Measurements from ENCODE around the gene ARHGEF7.

Gene ARHGEF7

DNA sequence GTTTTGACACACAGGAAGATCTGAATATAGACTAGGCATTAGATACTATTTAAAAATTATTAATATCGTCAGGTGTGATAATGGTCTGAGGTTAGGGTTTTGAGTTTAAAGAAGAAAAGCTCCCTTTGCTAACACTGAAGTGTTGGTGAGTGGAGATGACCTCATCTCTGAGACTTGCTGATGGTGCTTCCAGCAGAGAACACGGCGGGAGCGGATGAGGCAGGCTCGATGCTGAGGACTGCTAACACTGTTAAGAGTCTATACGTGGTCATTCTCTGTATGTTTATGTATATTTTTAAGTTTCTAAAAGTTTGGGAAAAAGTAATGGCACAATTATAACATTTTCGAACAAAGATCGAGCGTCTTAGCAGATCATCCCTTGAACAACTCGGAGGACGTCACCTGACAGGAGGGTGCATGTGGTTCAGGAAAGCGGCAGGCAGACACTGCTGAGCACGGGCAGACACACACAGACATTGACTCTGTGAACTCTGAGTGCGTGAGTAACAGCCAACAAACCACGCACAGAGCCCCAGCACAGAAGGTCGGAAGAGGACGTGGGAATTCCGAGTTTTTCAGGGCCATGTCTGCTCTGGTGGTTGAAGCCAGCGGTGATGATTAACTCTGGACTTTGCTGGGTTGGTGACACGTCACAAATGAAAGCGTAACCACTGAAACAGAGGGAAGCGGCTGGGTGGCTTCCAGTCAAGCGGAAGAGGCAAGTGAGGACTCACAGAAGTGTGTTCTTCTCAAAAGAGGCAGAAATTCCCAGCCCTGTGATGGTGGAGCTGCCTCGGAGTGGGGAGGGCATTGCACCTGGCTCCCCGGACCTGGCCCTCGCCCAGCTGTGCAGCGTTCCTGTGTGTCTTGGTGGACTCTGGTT is 113.4 kb downstream of the ARHGEF7 start:
- DNase-seq, result no peak

DNA sequence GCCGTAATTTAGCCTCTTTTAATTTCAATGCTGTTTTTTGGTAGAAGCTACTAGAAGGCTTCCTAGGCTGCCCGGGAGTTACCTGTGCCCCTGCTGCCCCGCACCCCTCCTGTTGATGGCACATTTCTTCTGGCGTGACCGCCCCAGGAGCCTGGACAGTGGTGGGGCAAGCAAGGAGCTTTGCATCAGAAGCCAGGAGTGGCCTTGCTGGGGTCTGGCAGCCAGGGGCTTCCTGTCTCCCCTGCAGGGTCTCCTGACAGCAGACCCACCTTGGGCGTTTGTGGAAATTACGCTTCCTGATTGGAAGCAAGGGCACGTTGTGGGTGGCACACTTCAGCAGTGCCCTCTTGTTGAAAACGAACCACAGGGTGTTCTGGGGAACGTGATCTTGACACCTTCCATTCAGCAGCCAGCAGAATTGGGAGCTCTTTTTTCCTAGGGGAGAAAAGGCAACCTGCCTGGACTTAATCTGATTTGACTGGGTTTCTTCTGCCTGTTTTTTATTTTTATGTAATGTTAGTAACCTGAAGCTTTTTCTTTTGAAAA is 115.3 kb downstream of the ARHGEF7 start:
- DNase-seq, result no peak

DNA sequence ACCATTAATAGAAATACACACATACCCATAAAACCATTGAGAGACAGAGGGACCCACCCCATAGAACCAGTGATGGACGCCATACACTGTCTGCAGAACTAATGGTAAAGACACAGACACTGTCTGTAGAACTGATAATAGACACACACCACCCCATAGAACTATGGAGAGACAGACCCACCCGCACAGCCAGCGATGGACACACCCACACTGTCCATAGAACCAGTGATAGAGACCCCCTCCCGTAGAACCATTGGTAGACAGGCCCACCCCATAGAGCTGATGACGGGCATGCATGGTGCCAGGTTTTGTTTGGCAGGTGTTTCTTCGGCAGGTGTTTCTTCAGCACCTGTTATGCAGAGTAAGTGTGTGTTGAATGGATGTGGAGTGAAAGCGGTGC is 117.1 kb downstream of the ARHGEF7 start:
- no peak for DNase-seq

DNA sequence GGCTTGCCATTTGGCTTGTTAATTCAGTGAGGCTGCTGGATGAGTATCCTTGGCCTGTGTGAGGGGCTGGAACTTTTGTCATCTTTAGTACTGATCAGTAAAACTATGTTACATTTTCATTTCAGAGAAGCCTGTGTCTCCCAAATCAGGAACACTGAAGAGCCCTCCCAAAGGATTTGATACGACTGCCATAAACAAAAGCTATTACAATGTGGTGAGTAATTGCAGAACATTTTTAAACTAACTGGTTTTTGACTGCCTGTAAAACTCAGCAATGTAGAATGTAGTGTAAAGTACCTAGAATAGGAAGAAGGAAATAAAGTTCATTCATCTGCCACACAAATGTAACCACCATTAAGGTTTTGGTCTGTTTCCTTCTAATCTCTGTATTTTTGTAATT is 118.0 kb downstream of the ARHGEF7 start:
- no peak for DNase-seq

DNA sequence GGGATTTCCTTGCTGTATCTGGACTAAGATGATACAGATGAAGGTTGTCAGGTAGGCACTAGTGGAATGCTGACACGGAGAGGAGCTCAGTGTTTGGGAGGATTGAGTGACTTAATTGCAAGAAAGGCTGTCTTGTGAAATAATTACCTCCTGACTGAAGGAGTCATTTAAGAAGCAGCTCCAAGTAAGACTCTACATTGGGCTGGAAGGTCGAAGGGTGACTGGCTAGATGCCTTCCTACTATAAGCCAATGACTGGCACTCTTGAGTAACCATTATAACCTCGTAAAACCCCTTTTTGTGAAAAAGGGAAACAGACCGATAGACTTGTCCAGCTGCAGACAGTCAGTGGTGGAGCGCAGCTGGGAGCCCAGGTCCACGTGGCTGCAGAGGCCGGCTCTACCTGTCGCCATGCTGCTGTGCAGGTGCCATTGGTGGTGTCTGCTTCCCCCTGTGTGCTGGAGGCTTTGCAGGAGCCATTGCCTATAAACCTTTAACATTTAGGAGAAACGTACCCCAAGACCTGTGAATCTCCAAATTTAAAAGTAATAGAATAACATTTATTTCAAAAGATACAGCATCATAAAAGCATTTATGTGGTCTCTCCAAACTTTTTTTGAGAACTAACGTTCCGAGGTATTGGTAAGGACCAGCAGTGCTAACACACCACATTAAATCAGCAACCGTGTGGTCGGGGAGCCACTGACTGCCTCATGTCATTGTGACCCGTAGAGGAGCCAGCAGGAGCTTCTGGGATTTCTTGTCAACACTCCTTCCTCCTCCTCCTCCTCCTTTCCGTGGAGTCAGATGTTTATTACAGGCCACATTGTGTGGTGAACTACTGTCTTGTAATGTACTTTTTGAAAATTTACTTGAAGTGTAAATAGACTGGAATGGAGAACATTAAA is 124.9 kb downstream of the ARHGEF7 start:
- DNase-seq, result no peak

DNA sequence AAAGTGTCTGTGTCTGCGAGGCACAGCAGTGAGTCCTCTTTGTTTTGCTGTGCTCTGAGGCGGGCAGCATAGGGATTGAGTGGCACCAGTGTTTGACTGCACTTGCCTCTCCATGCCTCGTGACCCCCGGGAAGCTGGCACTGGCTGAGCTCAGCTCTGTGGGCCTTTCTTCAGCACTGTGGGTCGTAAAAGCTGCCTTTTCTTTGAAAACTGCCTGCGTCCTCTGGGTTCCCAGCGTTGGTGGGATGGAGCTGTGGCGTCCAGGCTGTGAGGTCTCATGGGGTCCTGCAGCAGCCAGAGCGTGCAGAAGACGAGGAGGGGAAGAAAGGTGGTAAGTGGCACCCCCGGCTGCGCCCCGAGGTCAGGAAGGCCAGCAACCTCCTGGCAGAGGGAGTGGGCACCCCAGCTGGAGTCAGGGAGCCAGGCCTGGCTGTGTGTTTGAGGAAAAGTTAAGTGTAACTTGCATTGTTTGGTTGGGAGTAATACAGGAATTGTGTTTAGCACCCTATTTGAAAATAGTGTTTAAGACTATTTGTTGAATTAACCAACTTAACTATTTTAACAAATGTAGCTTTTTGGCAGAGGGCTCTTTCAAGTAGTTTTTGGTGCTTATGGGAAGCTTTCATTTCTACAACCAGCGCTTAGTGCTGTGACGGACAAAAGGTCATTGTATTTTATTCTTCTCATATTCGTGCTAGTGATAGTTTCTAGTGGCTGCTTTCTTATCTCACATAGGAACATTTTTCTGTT is 126.1 kb downstream of the ARHGEF7 start:
- no peak for DNase-seq

DNA sequence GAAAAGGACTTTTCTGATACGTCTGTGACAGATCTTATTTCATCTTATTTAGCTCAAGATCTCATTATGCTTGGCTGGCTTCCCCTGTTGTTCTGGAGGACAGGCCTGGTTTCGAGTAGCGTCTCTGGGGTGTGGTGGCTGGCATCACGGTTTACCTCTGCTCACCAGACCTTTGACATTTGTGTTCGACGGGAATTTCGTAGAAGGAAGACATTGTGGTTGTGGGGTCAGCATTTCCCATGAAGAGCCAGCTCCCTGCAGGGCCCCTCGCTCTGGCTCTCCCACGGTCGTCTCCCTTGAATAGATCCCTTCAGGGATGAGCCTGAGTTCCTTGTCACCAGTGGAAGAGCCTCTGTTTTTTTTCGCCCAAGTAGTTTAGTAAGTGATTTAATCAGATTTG is 126.8 kb downstream of the ARHGEF7 start:
- no peak for DNase-seq

DNA sequence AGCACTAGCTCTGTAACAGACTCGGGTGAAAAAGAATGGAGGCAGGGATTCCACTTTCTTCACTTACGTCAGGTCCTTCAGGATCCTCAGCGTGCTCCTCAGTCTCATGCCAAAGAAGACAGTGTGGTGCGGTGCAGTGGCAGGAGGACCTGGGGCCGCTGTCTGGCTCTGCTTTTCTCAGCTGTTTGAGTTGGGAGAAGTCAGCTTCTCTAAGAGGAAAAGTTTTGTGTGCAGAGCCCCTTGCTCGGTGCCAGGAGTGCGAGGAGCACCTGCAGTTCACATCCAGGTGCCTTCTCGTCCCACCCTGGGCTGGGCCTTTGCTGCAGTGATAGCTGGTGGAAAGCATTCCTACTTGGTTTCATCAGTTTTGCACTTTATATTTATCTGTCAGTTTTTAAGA is 127.5 kb downstream of the ARHGEF7 start:
- DNase-seq, result no peak

DNA sequence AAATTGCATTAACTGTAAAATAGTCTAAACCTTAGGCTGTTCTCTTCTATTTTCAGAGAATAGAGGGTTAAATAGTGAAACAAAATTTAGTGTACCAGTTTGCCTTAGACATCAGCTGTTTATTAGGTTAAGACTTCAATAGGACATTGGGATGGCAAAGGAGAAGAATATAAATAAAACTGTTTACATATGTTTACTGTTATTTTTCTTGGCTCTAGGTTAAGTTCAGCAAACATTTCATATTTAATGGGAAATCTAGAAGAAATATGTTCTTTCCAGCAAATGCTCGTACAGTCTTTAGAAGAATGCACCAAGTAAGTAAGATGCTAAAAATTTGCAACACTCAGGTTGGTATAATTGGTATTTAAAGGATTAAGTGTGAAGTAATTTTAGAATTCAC is 128.9 kb downstream of the ARHGEF7 start:
- DNase-seq, result no peak

DNA sequence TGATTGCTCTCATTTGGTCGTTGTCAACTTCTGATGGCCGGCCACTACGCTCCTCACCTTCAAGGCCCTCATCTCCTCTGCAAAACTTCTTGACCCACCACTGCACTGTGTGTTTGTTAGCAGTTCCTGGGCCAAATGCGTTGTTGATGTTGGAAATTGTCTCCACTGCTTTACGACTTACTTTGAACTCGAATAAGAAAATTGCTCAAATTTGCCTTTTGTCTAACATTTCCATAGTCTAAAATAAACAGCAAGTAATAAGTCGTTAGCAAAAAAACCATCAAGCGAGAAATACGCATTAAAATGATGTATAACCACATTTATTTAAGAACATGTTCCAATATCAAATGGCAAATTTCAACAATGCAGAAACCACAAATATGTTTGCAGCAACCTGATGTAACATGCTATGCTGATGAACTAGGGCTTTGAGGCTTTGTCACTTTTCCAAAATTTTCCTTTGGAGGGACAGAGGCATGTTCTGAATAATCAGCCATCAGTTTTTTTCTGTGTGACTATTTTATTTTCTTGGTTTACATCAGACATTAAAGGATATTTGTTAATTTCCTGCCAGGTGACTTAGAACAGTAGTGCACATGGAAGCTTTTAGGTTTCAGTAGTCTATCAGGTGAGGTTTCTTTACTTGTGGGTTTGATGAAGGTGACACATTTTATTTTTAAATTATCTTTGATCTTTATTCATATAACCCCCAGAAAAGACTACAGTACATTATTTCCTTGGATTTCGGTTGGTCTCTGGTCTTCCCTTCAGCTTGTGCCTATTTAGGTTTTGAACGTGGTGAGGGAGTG is 130.7 kb downstream of the ARHGEF7 start:
- no peak for DNase-seq

DNA sequence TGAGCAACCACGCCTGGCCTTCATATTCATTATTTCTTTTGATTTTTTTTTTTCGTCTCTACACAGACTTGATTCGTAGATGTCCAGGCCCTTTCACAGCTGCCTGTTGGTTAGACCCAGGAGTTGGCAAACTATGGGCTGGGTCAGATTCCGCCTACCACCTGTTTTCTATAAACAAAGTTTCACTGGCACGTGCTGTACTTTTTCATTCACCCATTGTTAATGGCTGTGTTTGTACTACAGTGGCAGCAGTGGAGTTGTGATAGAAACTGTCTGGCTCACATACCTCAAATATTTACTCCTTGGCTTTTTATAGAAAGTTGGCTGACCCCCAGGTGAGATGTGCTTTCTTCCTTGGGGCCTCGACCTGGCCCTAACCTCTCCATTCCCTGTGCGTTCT is 132.4 kb downstream of the ARHGEF7 start:
- DNase-seq, result no peak

DNA sequence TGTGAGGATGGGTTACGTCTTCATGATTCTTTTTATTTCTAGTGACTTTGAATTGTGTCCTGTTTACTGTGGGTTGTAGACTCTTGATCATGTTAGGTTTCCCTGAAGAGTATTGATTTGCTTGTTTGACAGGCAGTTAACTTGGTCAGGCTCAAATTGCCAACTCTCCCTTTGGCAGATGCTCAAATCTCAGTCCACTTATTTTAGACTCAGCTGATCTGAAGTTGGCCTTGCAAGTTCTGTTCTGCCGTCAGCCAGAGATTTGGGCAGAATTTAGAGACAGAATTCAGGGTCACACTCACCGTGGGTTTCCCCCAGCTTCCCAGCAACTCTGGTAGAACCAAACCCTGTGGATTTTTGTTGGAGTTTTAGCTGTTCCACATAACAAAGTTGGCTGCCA is 133.7 kb downstream of the ARHGEF7 start:
- DNase-seq, result no peak

DNA sequence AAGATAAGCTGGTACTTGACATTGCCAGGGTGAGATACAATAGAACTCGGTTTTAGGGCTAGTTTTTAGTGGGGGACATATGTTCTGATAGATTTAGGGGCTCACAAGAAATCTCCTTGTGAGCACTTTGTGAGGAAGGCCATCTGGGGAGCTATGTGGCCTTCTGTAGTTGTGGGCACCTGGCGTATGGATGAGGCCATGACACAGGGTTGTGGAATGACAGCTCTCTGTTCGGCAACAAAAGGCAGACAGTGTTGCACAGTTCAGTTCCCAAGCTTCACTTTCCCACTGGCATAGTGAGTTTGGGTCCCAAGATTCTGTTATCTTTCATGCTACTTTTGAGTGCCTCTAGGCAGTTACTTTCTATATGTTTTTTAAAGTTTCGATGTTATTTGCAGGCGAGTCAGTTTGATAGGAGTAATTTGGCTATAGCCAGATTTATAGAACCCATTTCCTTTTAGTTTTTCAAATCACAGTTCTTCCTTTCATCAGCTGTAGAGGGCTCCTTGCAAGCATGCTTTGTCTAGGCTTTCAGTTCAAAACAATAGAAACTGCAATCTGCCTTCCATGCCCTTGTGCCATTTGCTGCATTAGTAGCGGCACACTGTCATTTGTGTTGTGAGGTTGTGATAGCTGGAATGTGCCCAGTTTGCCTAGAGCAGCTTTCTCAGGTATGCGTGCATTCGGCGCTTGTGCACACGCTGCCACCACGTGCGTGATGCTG is 134.7 kb downstream of the ARHGEF7 start:
- no peak for DNase-seq

DNA sequence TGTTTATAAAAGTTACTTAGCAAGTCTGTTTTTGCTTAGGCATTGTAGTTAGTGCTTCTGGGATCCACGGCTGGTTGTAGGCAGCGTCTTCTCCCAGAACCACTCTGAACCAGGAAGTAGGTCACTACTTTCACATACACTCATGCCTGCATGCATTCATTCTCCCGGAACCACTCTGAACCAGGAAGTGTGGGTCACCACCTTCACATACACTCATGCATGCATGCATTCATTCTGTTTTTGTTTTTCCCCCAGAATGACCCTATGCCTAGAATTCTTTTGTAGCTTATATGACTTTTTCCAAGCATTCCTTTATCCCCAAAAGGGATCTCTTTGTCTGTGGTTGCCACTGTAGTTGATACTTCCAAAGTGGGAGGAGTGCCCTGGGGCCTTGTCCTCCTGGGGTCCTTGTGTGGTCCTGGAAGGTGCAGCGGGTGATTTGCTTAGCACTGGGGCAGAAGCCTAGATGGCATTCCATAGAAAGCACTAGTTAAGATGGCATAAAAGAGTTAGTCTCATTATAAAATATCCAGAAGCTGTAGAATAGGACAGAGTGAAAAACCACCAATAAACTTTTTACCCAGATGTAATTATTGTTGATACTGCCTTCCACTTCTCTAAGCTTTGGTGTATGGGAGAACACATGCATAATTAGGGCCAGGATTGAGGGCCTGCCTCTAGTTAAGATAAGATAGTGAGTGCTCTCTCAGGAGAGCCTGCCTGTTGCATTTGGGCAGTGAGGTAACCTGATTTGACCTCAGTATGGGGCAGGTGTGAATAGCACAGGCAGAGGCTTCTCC is 136.7 kb downstream of the ARHGEF7 start:
- no peak for DNase-seq

DNA sequence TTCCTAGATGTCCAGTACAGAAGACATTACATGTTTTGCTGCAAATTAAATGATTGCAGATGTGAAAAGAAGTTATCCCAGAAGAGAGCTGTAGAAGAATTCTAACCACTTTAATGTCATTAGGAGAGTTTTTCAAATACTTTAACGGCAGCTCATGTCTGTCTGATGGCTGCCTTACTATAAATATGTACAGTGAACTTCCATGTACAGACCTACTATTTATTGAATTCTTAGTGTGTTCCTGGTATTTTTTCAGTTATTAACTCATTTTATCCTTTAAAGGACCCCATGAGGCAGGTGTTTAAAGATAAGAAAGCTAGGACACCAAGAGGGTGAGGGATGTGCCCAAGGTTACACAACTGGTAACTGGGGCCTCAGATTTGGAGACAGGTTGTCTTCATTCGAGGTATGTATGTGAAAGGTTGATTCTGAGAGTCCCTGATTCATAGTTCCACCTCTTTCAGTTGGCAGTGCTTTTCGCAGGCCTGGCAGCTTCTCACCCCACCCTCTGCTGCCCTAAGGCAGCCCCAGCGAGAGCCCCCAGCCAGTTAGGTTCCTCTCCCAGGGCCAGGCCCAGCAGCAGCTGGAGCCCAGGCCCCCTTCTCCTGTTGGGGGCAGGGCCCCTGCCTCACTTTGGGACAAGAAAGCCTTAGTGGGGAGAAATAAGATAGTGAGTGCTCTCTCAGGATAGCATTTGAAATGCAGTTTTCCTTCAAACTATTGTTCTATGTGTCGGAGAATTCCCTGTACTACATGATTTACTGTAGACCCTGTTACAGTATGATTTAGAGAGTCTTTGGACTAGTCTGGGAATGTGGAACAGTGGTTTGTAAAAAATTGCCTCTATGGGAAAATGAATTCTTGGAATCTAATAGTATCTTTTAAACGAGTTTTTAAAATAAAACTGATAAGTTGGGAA is 137.6 kb downstream of the ARHGEF7 start:
- no peak for DNase-seq

DNA sequence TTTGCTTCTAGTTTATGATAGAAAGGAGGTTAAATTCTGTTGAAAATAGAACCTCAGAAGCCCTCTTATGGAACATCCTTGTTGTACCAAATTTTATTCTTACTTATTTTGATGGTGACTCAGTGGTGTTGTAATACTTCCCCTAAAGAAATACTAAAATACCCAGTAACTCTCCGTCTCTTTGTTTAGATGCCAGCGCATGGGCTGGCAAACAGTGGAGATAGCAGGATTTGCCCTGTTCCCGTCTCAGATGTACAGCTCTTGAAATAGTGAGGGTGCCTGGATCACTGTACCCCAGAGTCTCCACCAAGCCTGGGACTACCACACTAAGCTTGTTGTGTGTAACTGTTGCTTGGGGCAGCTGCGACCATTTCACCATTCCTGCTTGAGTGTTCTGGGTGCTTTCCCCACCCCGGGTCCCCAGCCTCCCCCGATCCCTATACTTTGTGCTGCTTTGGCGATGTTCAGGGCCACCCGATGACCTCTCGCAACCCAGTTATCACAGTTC is 138.3 kb downstream of the ARHGEF7 start:
- DNase-seq, result no peak

DNA sequence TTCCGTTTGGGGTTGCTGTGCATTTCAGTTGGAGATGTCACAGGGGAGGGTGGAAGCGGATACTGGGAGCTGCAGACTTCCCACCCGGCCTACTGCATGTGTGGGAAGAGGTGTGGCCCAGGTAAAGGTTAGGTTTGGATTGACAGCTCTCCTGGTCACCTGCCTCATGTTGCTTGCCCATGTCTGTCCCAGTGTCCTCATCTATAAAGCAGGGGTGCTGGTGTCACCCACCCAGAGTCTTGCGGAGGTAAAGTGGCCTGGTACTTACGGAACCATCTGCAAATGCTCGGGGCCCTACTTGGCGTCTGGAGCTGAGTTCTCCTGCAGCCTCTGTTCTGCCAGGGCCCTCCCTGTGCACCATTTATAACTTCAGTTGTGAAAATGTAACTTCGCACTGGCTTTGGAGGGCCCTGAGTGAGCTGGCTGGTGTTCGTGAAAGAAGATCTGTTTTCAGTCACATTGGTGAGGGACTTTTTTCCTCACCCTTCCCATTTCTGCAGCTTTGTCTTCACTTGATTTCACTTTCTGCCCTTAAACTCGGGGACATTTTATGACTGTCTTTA is 140.2 kb downstream of the ARHGEF7 start:
- no peak for DNase-seq

DNA sequence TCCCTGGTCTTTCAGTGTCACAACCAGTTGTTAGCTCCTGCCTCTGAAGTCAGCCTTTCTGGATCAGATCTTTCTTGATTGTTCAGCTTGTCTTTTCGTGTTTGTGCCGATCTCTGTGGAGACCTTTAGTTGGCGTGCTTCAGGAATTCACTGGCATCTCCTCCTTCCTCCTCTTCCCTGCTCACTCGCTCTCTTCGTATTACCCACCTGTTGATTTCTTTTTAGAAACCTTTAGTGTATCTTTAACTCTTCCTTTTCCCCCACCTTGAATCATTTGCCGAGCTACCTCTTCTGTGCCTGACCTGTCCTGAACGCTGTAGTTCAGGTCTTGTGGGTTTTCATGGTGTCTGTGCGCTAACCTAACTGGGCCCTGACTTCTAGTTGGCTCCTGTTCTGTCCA is 141.3 kb downstream of the ARHGEF7 start:
- DNase-seq, result no peak

DNA sequence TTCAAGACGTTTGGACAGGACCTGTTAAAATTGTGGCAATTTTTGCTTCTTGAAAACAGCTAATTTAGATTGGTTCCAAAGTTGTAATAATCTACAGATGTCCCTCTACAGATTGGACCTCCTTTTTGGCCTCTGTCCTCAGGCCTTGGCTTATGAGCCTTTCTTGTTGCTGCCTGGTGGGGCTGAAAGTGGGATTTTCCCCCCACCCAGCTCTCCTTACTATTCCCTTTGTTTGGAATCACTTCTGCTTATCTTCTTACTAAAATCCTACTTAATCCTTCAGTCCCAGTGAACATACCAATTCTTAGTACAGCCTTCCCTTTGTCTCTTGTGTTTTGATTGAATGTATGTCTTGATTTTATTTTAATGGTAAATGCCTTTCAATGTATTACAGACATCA is 141.8 kb downstream of the ARHGEF7 start:
- DNase-seq, result no peak
